T follicular helper cell (primary cell): ENCODE data around the gene ZNF732.
"Not testable (repeated sequence)": the region's sequence is repeated elsewhere in the genome, so short reads cannot be mapped to it uniquely, and the experiment has no call there.

Experiments
- DNase-seq: peaks from one replicate; pipeline ENCODE4 v3.0.0-alpha.2; 2020; ENCODE audit warnings: low read depth

The ZNF732 gene

DNA sequence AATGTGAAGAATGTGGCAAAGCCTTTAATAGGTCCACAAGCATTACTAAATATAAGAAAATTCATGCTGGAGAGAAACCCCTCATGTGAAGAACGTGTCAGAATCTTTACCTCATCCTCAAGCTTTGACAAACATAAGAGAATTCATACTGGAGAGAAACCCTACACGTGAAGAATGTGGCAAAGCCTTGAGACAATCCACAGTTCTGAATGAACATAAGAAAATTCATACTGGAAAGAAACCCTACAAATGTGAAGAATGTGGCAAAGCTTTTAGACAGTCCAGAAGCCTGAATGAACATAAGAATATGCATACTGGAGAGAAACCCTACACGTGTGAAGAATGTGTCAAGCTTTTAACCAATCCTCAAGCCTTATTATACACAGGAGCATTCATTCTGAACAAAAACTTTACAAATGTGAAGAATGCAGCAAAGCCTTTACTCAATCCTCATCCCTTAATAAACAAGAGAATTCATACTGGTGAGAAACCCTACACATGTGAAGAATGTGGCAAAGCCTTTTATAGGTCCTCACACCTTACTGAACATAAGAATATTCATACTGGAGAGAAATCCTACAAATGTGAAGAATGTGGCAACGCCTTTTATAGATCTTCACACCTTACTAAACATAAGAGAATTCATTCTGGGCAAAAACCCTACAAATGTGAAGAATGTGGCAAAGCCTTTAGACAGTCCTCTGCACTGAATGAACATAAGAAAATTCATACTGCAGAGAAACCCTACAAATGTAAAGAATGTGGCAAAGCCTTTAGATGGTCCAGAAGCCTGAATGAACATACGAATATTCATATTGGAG, 51.1 kb downstream of the ZNF732 start:
- no peak for DNase-seq

DNA sequence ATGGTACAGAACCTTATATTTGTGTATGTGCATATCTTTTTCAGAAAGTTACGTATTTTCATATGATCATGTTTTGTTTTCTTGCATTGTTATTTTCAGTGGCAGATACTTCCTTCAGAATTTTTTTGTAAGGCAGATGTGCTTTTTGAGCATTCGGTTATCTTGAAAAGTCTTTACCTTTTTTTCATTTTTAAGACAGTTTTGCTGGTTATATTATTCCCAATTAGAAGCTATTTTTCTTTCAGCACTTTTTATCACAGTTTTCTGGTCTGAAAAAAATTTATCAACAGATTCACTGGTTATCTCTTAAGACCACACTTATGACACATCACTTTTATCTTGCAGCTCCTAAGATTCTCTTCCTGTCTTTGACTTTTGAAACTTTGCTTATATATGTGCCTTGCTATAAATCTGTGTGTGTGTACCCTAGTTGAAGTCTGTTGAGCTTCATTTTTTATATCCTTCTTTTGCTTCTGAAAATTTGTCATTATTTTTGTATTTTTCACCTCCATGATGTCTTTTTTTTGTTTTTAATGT, 53.1 kb downstream of the ZNF732 start:
- no peak for DNase-seq

DNA sequence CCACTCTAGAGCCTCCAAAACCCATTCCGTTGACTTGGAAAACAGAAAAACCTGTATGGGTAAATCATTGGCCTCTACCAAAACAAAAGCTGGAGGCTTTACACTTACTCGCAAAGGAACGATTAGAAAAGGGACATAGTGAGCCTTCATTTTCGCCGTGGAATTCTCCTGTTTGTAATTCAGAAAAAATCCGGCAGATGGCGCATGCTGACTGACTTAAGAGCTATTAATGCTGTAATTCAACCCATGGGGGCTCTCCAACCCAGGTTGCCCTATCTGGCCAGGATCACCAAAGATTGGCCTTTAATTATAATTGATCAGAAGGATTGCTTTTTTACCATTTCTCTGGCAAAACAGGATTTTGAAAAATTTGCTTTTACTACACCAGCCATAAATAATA, 60.8 kb downstream of the ZNF732 start:
- peak; percentile 29 for DNase-seq

DNA sequence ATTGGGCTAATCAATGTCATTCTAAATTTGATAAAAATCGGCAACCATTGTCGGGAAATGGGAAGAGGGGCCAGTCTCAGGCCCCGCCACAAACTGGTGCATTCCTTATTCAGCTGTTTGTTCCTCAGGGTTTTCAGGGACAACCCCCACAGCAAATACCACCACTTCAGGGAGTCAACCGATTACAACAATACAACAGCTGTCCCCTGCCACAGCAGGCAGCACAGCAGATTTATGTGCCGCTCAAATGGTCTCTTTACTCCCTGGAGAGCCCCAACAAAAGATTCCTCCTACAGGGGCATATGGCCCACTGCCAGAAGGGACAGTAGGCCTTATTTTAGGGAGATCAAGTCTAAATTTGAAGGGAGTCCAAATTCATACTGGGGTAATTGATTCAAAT, 61.8 kb downstream of the ZNF732 start:
- no peak for DNase-seq

DNA sequence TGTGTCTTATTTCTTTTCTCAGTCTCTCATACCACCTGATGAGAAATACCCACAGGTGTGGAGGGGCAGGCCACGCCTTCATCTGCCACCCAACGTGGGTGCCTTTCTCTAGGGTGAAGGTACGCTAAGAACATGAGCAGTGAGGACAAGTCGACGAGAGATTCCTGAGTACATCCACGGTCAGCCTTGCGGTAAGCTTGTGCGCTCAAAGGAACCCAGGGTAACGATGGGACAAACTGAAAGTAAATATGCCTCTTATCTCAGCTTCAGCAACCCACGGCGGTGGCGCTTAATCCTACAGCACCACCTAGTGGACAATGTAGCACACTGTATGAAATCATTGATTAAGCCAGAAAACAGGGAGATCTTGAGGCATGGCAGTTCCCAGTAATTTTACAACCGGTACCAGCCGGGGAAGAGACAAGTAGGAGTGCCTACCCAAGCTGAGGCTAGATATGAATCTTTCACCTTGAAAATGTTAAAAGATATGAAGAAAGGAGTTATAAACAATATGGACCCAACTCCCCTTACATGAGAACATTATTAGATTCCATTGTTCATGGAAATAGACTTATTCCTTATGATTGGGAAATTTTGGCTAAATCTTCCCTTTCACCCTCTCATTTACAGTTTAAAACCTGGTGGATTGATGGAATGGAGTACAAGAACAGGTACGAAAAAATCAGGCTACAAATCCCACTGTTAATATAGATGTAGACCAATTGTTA, 63.0 kb downstream of the ZNF732 start:
- DNase-seq = peak; percentile 53

DNA sequence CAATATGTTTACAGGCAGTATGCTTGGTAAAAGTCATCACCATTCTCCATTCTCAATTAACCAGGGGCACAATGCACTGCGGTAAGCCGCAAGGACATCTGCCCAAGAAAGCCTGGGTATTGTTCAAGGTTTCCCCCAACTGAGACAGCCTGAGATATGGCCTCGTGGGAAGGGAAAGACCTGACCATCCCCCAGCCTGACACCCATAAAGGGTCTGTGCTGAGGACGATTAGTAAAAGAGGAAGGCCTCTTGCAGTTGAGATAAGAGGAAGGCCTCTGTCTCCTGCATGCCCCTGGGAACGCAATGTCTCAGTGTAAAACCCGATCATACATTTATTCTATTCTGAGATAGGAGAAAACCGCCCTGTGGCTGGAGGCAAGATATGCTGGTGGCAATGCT, 63.9 kb downstream of the ZNF732 start:
- not testable (repeated sequence) for DNase-seq

DNA sequence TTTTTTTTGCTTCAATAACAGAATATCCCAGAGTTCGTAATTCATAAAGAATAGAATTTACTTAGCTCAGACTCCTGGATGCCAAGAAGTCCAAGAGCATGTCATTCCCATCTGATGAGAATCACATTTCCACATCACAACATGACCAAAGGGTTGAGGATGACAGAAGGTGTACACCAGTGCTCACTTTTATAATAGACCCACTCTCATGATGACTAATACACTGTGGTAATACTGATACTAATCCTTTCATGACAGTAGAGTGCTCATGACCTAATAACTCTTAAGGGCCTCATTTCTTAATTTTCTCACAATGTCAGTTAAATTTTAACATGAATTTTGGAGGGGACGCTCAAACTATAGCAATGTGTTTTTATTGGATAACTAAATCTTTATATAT, 69.2 kb downstream of the ZNF732 start:
- no peak for DNase-seq

DNA sequence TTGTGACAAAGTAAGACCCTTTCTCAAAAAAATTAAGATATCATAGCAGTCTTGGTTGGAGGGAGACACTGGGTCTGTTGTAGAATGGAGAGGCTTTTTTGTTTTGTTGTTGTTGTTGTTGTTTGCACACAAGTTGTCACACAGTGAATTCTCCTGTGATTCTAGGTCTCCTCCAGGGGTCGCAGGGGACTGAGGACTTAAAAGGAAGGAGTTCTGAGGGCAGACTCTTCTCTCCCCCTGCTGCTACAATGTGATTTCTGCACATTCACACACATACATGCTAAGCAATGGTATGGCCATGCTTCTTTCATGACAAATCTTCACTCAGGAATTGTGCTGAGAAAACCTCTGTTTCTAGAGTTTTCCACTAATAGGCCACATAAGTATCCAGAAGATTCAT, 71.1 kb downstream of the ZNF732 start:
- no peak for DNase-seq

DNA sequence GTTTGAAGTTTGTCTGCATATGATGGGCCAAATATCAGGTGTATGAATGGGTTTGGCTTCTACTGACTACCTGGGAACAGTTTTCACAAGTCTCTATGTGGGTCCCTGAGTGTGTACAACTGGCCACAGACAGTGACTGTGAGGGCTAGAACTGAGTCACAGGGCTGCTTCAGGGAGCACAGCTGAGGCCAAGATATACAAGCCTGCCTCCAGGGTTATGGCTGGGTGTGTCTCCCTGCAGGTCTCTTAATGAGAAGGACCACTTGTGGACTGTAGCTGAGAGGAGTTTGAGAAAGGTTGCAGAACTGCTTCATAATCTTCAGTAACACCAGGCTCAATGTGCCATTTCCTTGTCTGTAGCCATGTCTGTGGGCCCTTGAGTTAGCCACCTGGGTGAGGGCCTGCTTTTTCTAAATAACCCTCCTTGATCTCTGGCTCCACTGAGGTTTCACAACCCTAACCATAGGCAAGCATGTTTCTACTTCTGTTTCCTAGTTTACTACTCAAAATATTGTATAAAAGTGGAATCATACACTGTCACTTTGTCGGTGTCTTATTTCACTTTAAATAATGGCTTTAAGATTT, 81.3 kb downstream of the ZNF732 start:
- no peak for DNase-seq
